ENCODE results near the gene STARD10. TPM values are rescaled to one million over a fixed set of nuclear protein-coding genes. Genes with fewer than 3 reads are reported as not detected.
"Not testable (repeated sequence)": the region's sequence is repeated elsewhere in the genome, so short reads cannot be mapped to it uniquely, and the experiment has no call there.

The STARD10 gene
- total and polyA plus RNA-seq, 8 donors = 83.8 to 146 (median 114) TPM

DNA sequence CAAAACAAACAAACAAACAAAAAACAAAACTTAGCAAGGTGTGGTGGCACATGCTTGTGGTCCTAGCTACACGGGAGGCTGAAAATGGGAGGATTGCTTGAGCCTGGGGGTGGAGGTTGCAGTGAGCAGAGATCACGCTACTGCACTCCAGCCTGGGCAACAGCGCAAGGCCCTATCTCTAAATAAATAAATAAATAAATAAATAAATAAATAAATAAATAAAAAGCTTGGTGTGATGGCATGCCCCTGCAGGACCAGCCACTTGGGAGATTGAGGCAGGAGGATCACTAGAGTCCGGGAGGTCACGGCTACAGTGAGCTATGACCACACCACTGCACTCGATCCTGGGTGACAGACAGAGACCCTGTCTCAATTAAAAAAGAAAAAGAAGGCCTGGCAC, 9.0 kb upstream of the STARD10 start:
- intact Hi-C loops (cut with DNase I) = no loop called here

DNA sequence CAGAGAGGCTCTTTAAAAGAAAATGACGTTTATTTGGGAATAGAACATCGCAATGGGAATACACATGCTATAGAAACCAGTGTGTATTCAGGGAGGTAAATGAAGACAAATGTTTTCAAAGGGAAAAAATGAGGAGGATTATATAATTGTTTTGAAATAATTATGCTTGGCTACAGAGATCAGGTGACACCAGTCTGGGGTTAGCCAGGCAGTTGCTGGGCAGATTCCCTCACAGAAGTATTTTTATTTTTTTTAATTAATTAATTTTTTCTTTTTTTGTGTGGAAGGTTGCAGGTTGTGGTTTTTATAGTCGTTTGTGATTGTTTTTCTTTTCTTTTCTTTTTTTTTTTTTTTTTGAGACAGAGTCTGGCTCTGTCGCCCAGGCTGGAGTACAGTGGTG, 5.6 kb upstream of the STARD10 start:
- Histone ChIP-seq H3K27me3 (no peaks in the 10 kb centered on the region), H3K27ac (no peak overlapping the region), H3K4me3 (no peak overlapping the region), H3K4me1 (peaks cover 0 to 9% of the 10 kb centered on the region in 2 donors), H3K9me3 (no peaks in the 10 kb centered on the region), H3K36me3 (no peaks in the 10 kb centered on the region)
- ATAC-seq = no peak
- DNase-seq = no peak
- TF ChIP-seq, protein P1, sequence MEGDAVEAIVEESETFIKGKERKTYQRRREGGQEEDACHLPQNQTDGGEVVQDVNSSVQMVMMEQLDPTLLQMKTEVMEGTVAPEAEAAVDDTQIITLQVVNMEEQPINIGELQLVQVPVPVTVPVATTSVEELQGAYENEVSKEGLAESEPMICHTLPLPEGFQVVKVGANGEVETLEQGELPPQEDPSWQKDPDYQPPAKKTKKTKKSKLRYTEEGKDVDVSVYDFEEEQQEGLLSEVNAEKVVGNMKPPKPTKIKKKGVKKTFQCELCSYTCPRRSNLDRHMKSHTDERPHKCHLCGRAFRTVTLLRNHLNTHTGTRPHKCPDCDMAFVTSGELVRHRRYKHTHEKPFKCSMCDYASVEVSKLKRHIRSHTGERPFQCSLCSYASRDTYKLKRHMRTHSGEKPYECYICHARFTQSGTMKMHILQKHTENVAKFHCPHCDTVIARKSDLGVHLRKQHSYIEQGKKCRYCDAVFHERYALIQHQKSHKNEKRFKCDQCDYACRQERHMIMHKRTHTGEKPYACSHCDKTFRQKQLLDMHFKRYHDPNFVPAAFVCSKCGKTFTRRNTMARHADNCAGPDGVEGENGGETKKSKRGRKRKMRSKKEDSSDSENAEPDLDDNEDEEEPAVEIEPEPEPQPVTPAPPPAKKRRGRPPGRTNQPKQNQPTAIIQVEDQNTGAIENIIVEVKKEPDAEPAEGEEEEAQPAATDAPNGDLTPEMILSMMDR (IDR thresholded peaks at IDR 0.05) = no peak
- intact Hi-C loops (cut with DNase I) = no loop called here

More for the DNA sequence above, 9.0 kb upstream of the STARD10 start:
- H3K36me3 ChIP-seq = no peaks in the 10 kb centered on the region
- H3K9me3 ChIP-seq = no peaks in the 10 kb centered on the region
- TF ChIP-seq, protein P1 (IDR thresholded peaks at IDR 0.05) = no peak
- peaks cover 0 to 29% of the 10 kb centered on the region in 2 donors for H3K4me1 ChIP-seq
- ATAC-seq (no peak), DNase-seq (no peak)
- H3K27me3 ChIP-seq = no peaks in the 10 kb centered on the region
- no peak overlapping the region for H3K27ac ChIP-seq
- no peak overlapping the region for H3K4me3 ChIP-seq

DNA sequence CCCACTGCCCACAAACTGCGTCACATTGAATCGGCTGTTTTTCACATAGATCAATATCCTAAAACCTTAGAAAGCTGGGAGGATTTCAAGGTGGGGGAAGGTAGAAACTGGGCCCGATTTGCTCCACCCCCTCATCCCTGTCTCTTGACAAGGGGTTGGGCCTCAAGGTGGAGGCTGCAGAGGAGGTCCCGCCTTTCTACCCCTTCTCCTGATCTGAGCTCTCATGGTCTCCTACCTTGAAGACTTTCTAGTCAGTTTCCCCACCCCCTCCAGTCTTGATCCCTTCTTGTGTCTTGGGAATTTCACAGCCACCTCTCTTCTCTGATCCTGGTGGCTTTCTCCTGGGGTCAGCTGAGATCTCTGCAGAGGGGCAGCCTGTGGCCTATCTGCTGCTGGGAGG, 4.5 kb upstream of the STARD10 start:
- intact Hi-C loops (cut with DNase I) = no loop called here
- Histone ChIP-seq H3K9me3 (no peaks in the 10 kb centered on the region), H3K27ac (no peak overlapping the region), H3K36me3 (no peaks in the 10 kb centered on the region), H3K4me1 (peaks cover 0 to 17% of the 10 kb centered on the region in 2 donors), H3K4me3 (no peak overlapping the region), H3K27me3 (no peaks in the 10 kb centered on the region)
- ATAC-seq (no peak), DNase-seq (no peak)
- TF ChIP-seq, protein P1 (IDR thresholded peaks at IDR 0.05) = no peak

DNA sequence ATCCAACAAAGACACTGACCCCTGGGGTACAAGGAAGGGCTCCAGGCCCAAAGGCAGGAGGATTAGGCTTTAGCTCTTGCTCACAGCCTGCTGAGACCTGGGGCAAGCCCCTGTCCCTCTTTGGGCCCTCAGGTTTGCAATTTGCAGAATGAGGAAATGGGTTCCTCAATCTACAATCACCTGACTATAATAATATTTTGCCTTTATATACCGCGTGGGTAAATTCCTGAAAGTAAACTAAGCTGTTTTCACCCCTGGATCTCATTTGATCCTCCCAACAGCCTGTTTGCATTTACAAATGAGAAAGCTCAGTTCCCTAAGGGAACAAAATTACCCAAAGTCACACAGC, 797 bp downstream of the STARD10 start:
- peak overlapping the region; percentile 90 to 92 for H3K27ac ChIP-seq
- intact Hi-C loops (cut with DNase I) = loop anchor here in 1 of 2 donors (5.0 kb wide), 1 partner anchor 66 kb away; no protein-coding TSS in a partner anchor
- DNase-seq = peak in 1 of 4 donors; percentile 17
- TF ChIP-seq, protein P1 (IDR thresholded peaks at IDR 0.05) = no peak
- H3K36me3 ChIP-seq = no peaks in the 10 kb centered on the region
- no peaks in the 10 kb centered on the region for H3K9me3 ChIP-seq
- no peaks in the 10 kb centered on the region for H3K27me3 ChIP-seq
- peak overlapping the region in 1 of 2 donors; percentile 60 for H3K4me3 ChIP-seq
- ATAC-seq = no peak
- H3K4me1 ChIP-seq = peaks cover 0 to 47% of the 10 kb centered on the region in 2 donors

DNA sequence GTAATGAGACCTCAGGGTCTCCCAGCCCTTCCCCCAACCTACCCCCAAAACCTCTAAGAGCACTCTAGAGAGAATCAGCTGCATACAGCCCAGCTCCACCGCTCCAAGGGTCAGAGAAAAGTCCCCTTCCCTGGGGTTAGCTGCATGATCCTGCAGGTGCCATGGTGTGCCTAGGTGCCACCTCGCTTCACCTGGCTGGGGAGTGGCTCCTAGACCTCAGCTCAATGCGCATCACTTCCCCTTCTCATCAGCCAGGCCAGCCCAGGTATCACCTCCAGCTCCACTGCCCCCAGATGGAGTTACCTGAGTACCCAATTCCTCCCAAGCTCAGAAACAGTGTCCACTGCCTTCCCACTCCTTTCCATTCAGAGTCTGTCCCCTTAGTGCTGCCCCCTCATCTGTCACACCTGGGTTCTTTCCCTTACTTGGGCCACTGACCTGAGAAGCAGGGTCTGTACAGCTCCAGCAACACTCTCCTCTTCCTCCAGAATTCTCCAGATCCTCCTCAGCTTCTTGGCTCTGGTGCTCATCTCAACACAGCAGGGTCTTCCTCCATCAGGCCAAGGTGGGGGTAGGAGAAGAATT, 1.3 kb downstream of the STARD10 start:
- Histone ChIP-seq H3K4me1 (peaks cover under 1 to 52% of the 10 kb centered on the region in 2 donors), H3K4me3 (no peak overlapping the region), H3K27me3 (no peaks in the 10 kb centered on the region), H3K36me3 (no peaks in the 10 kb centered on the region), H3K9me3 (no peaks in the 10 kb centered on the region), H3K27ac (peak overlapping the region in 1 of 2 donors; percentile 92)
- TF ChIP-seq, protein P1 (IDR thresholded peaks at IDR 0.05) = no peak
- DNase-seq = peak in 1 of 4 donors; percentile 51
- no peak for ATAC-seq
- intact Hi-C loops (cut with DNase I) = loop anchor here in 1 of 2 donors (5.0 kb wide), 1 partner anchor 65 kb away; no protein-coding TSS in a partner anchor

DNA sequence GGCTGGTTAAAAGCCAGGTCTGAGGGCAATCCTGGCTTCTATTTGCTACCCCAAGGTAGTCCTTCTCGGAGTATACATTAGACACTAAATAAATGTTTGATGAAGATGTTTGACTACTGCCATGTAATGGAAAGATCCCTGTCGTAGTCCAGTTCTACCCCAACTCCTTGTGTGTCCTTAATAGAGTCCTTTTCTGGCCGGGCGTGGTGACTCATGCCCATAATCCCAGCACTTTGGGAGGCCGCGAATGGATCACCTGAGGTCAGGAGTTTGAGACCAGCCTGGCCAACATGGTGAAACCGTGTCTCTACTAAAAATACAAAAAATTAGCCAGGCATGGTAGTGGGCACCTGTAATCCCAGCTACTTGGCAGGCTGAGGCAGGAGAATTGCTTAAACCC, 2.6 kb downstream of the STARD10 start:
- H3K4me3 ChIP-seq, H3K36me3 ChIP-seq, ATAC-seq, H3K27me3 ChIP-seq, H3K9me3 ChIP-seq, H3K27ac ChIP-seq: not testable (repeated sequence)
- intact Hi-C loops (cut with DNase I) = loop anchor here in 1 of 2 donors (5.0 kb wide), 1 partner anchor 64 kb away; no protein-coding TSS in a partner anchor
- peak in 1 of 4 donors; percentile 4 for DNase-seq
- peaks cover 11 to 65% of the 10 kb centered on the region in 2 donors for H3K4me1 ChIP-seq

Measured in left lung (tissue), 10 donors.